Type B pancreatic cell (in vitro differentiated cells): ENCODE measurements around the gene PCBP3. TPM values are rescaled to one million over a fixed set of nuclear protein-coding genes. Genes with fewer than 3 reads are reported as not detected.
A peak's percentile ranks its signal among the peaks of the same experiment; 100 is the strongest.

Experiments used
- DNase-seq: peaks from one replicate; pipeline ENCODE4 v3.0.0; 2021; ENCODE audit warnings: mixed read lengths; ENCODE audit not compliant: unreplicated experiment; ENCODE audit errors: extremely low spot score
- H3K27ac Mint-ChIP-seq: 2 replicates; pipeline ENCODE4 v1.8.0; 2021; ENCODE audit warnings: mild to moderate bottlenecking, mixed read lengths
- H3K27me3 Mint-ChIP-seq: 2 replicates; pipeline ENCODE4 v1.8.0; 2021; ENCODE audit warnings: mixed read lengths
- H3K36me3 Mint-ChIP-seq: 2 replicates; pipeline ENCODE4 v1.8.0; 2021; ENCODE audit warnings: mixed read lengths
- H3K4me1 Mint-ChIP-seq: one replicate; pipeline ENCODE4 v1.8.0; 2021; ENCODE audit warnings: mixed read lengths; ENCODE audit not compliant: unreplicated experiment
- H3K4me3 Mint-ChIP-seq: 2 replicates; pipeline ENCODE4 v1.8.0; 2021; ENCODE audit warnings: mild to moderate bottlenecking, mixed read lengths
- H3K9me3 Mint-ChIP-seq: 2 replicates; pipeline ENCODE4 v1.8.0; 2021; ENCODE audit warnings: mixed read lengths
- CTCF ChIP-seq: fragments of 200-600 bp; sonication (generic); conservative IDR thresholded peaks from 2 replicates; pipeline ENCODE4 v1.5.0; 2021; ENCODE audit warnings: antibody characterized with exemption, mild to moderate bottlenecking
- long read RNA-seq: library from polyadenylated mRNA; unstranded; transcript quantifications from one replicate; pipeline ENCODE4 v2.0.0, GENCODE V29; 2020
- total RNA-seq: library from RNA; stranded (reverse); gene quantifications from 2 replicates; pipeline ENCODE4 v1.2.1, GENCODE V29; 2021; ENCODE audit warnings: low replicate concordance

PCBP3 gene
- 2.1 and 5.5 TPM in 2 replicates for total RNA-seq
- long read RNA-seq, partial matches to known transcripts, result 0 of 1 reads
- long read RNA-seq, other reads (novel, unspliced or antisense), result 1 of 1 reads

GRCh38 chr21:45643021-45643980 lies at the start of gene PCBP3:
PCBP3 (plus strand) TSS chr21:45643725; CDS start chr21:45850086, 206,361 bp downstream.
- Mint-ChIP-seq H3K4me3 (peak within 1 kb of the TSS; percentile 89), H3K9me3 (peaks cover 3% of the 10 kb centered on the region), H3K27me3 (peaks cover 59% of the 10 kb centered on the region), H3K36me3 (no peaks in the 10 kb centered on the region), H3K4me1 (no peaks in the 10 kb centered on the region), H3K27ac (peak within 1 kb of the TSS; percentile 51)
- no peak for TF ChIP-seq CTCF
- peak; percentile 97 for DNase-seq

- H3K9me3 Mint-ChIP-seq, result no peaks in the 10 kb centered on the region
- DNase-seq, result no peak
- no peaks in the 10 kb centered on the region for H3K36me3 Mint-ChIP-seq
- no peak for TF ChIP-seq CTCF
- peaks cover 19% of the 10 kb centered on the region for H3K27me3 Mint-ChIP-seq
- no peaks in the 10 kb centered on the region for H3K4me1 Mint-ChIP-seq
- H3K4me3 Mint-ChIP-seq, result no peak overlapping the region
- H3K27ac Mint-ChIP-seq, result no peak overlapping the region
These were observed 48.6 kb upstream of the PCBP3 start for GRCh38 chr21:45594721-45595489.

GRCh38 chr21:45595574-45596295 lies 47.8 kb upstream of the PCBP3 start:
- TF ChIP-seq CTCF, result no peak
- Mint-ChIP-seq H3K27ac (no peak overlapping the region), H3K9me3 (no peaks in the 10 kb centered on the region), H3K27me3 (peaks cover 27% of the 10 kb centered on the region), H3K4me1 (no peaks in the 10 kb centered on the region), H3K4me3 (no peak overlapping the region), H3K36me3 (no peaks in the 10 kb centered on the region)
- no peak for DNase-seq

GRCh38 chr21:45596704-45597318 lies 46.7 kb upstream of the PCBP3 start:
- peak; percentile 85 for TF ChIP-seq CTCF
- Mint-ChIP-seq H3K9me3 (no peaks in the 10 kb centered on the region), H3K27ac (no peak overlapping the region), H3K4me1 (no peaks in the 10 kb centered on the region), H3K27me3 (peaks cover 27% of the 10 kb centered on the region), H3K36me3 (no peaks in the 10 kb centered on the region), H3K4me3 (no peak overlapping the region)
- no peak for DNase-seq

- Mint-ChIP-seq H3K9me3 (peaks cover under 1% of the 10 kb centered on the region), H3K4me3 (no peak overlapping the region), H3K4me1 (no peaks in the 10 kb centered on the region), H3K27me3 (peaks cover 27% of the 10 kb centered on the region), H3K27ac (no peak overlapping the region), H3K36me3 (no peaks in the 10 kb centered on the region)
- DNase-seq, result no peak
- TF ChIP-seq CTCF, result no peak
These were observed 45.4 kb upstream of the PCBP3 start for GRCh38 chr21:45598109-45598508.
